Kidney capillary endothelial cell (primary cell): ENCODE results near the gene PPTC7.
"Not testable (repeated sequence)": the region's sequence is repeated elsewhere in the genome, so short reads cannot be mapped to it uniquely, and the experiment has no call there.

Experiments
- DNase-seq: peaks from one replicate; pipeline ENCODE4 v3.0.0-alpha.2; 2018; ENCODE audit warnings: low spot score

Gene PPTC7, protein sequence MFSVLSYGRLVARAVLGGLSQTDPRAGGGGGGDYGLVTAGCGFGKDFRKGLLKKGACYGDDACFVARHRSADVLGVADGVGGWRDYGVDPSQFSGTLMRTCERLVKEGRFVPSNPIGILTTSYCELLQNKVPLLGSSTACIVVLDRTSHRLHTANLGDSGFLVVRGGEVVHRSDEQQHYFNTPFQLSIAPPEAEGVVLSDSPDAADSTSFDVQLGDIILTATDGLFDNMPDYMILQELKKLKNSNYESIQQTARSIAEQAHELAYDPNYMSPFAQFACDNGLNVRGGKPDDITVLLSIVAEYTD

DNA sequence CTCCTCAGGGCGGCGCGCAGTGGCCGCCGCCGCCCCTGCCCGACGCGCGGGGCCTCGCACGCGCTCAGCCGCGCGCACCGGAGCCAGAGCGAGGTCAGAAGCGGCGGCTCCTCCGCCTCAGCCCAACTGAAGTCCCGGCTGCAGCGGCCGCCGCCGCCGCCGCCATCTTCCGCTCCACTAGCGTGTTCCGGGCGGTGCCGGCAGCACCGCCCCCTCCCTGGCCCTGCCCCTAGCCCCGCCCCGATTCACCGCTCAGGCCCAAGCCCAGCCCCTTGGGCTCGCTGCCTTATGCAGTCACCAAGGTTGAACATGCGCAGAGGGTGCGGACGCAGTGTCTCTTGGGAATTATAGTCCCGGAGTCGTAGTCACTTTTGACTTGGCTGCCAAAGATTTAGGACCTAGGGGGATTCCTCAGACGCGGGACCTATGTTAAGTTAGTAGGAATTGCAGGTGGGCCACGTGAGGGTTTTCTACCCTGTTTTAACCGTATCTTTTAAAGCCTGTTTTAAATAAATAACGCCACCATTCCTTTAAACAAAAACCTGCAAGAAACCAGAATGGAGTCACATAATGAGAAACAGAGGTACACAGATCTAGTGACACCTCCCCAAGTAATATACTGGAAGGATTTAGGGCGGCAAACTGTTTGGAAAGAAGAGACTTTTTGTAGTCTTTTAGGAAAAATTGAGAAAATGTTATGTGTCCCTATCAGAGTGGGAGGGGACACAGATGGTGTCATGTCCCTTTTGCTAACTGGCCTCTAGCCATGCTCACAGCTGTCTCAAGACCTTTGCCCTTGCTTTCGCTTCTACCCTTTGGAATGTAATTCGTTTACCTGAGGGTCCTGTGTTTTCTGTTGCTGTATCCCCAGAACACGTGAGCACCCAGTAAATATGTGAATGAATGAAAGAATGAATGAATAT, at the start of gene PPTC7:
Gene PPTC7 (minus strand): TSS at position 182 of the 923 bp plus-strand sequence. CDS start 287 bp downstream, outside the sequence.
- peak; percentile 94 for DNase-seq

- DNase-seq, result no peak
Observed at GRCh38 chr12:110627500-110628195, 44.5 kb upstream of the PPTC7 start.

DNA sequence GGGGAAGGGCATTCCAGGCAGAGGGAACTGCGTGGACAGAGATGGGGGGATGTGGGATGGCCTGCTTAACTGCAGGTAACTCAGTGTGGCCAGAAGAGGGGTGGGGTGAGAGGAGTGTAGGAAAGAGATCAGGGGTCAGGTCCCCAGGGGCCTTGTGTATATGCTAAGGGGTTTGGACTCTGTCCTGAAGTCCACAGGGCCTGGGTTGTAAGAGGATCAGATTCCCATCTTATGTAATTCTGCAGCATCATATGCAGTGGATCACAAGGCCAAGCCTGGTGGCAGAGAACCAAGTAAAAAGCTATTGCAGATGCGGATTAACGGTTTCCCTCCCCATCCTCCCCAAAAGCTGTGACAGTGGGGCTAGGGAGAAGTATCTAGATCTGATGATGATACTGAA, 39.5 kb upstream of the PPTC7 start:
- no peak for DNase-seq

- DNase-seq, result no peak
Observed at GRCh38 chr12:110619534-110619953, 36.4 kb upstream of the PPTC7 start.

GRCh38 chr12:110616471-110617115, 33.5 kb upstream of the PPTC7 start:
- no peak for DNase-seq

GRCh38 chr12:110615171-110615570, 32.1 kb upstream of the PPTC7 start:
- DNase-seq, result no peak

GRCh38 chr12:110613771-110614684, 30.9 kb upstream of the PPTC7 start, which contains the start of gene TCTN1:
TCTN1 (plus strand) TSS chr12:110614129; CDS start chr12:110614183, 54 bp downstream.
- DNase-seq, result peak; percentile 94

GRCh38 chr12:110613071-110613770, 30.1 kb upstream of the PPTC7 start:
- DNase-seq, result no peak

- DNase-seq, result no peak
Observed at GRCh38 chr12:110606253-110606611, 23.1 kb upstream of the PPTC7 start.

DNA sequence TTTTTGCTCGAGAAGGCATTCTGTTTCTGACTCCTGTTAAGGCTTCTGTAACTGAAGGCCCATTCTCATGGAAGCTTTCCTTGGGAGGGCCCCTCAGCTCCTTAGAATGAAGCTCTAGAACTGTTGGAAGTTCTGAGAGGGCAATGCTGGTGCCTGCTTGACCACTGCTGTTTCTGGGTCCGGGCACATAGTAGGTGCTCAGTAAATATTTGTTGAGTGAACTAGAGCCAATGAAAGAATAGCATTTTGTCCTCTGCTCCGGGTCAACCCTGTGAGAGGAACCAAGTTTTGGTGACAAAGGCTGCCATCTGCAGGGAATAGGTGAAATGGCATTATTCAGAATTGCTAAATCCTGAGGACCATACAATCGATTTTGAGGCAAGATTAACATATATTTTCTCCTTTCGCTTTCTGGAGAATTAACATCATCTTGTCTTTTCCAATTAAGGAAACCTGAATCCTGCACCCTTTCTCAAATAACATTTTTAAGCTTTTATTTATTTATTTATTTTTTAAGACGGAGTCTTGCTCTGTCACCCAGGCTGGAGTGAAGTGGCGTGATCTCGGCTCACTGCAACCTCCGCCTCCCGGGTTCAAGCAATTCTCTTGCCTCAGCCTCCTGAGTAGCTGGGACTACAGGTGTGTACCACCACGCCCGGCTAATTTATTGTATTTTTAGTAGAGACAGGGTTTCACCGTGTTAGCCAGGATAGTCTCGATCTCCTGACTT, 19.1 kb upstream of the PPTC7 start:
- DNase-seq, result peak; percentile 60

DNA sequence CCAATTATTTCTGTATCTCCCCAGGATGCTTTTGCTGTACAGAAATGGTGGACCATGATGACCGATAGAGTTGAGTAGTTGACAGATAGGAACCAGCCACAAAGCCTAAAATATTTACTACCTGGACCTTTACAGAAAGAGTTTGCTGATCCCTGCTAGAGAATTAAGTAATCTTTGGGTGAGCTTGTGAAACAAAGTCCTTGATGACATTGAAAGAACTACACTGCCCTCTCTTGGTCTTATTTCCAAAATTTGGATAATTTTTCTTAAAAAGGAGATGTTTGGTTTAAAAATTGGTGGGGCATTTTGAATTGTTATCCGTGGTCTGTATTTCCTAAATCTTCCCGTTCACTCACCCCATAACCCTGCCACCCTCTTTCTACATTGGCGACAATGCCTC, 17.1 kb upstream of the PPTC7 start:
- peak; percentile 48 for DNase-seq

GRCh38 chr12:110599334-110599733, 16.2 kb upstream of the PPTC7 start:
- DNase-seq, result no peak

- no peak for DNase-seq
Observed at GRCh38 chr12:110597885-110598284, 14.8 kb upstream of the PPTC7 start.

GRCh38 chr12:110592919-110593318, 9.8 kb upstream of the PPTC7 start:
- not testable (repeated sequence) for DNase-seq

- no peak for DNase-seq
Observed at GRCh38 chr12:110592078-110592477, 9.0 kb upstream of the PPTC7 start.

GRCh38 chr12:110591451-110592051, 8.4 kb upstream of the PPTC7 start:
- no peak for DNase-seq

DNA sequence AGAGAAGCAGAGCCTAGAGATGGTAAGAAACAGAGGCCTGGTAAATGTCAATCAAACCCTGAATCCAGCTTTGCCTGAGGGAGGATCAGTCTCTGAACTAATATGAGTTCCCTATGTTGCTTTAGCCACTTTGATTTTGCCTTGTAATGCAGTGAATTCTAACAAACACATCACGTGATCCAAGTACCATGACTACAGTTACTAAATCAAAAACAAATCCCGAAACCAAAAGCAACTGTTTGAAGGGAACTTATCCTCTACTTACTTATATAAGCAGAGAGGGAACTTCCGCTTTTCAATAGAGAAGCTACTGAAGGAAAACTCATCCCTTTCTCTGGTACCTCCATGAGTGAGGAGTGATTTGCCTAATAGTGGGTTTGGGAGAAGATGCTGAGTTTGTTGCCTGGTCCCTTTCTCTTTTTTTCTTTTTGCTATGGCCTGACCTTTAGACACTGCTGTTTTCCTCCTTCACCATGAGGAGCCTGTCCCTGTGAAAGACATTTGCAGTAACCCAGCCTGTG, 7.7 kb upstream of the PPTC7 start:
- no peak for DNase-seq

DNA sequence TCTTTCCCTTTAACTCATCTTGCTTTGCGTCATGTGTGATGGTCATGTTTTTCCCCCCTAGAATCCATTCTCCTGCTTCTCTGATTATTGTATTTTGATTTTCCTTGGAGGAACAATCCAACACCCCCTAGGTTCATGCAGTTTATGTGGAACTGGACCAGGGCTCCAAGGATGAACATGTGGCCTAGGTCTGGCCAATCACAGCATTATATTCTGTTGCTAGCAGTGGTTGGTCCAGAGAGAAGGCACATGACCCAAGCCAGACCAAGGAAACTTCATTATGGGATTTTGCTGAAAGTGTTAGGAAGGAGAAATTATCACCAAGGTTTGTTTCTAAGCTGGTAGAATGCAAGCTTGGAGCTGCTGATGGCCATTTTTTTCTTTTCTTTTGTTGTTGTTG, 6.9 kb upstream of the PPTC7 start:
- DNase-seq, result no peak

GRCh38 chr12:110587102-110587501, 4.0 kb upstream of the PPTC7 start:
- DNase-seq, result not testable (repeated sequence)
